Glomerular endothelial cell (primary cell): ENCODE results near the gene CRYAA. TPM values are rescaled to one million over a fixed set of nuclear protein-coding genes. Genes with fewer than 3 reads are reported as not detected.
"Not testable (repeated sequence)": the region's sequence is repeated elsewhere in the genome, so short reads cannot be mapped to it uniquely, and the experiment has no call there.

Experiments used
- DNase-seq: peaks from one replicate; pipeline ENCODE4 v3.0.0-alpha.2; 2011; ENCODE audit warnings: low read depth, low spot score; ENCODE audit errors: extremely low read depth
- total RNA-seq: library from RNA; depleted of rRNA; stranded (reverse); fragments of >200 nt; gene quantifications from 2 replicates; pipeline ENCODE4 v1.2.3, GENCODE V29; 2015

Gene CRYAA, protein sequence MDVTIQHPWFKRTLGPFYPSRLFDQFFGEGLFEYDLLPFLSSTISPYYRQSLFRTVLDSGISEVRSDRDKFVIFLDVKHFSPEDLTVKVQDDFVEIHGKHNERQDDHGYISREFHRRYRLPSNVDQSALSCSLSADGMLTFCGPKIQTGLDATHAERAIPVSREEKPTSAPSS
- not detected in 2 replicates for total RNA-seq

DNA sequence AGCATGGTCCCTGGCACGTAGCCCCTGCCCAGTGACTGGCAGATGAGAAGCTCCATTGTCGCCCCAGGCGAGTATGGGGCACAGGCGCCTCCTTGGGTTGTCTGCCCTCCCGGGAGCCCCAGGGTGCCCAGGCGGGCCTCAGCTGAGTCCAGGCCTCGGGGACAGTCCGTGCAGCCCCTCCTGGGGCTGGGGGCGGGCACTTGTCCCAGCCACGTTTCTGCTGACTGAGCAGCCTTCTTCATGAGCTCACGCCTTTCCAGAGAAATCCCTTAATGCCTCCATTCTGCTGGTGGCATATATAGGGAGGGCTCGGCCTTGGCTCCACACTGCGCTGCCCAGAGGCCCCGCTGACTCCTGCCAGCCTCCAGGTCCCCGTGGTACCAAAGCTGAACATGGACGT is at the start of gene CRYAA:
Gene CRYAA (plus strand): TSS at position 301 of the 400 bp plus-strand sequence. CDS start 92 bp downstream, at position 393.
- not testable (repeated sequence) for DNase-seq

DNA sequence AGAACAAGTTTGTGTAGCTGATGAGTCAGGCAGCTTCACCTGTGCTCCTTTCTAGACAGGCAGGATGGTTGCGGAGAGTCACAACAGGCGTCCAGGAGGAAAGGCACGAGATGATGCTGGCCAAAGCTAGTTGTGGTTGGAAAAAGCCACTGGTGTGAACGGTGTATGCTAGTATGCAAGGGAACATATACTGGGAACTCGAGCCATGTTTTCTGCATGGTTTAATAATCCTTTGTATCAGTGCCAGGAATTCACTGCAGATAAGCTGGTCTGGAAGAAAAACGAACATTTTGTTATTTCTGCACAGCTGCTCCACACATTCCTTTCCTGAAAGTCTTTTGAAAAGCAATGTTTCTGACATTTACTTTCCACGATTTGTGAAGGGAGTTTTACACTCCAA is 38.7 kb upstream of the CRYAA start:
- DNase-seq: not testable (repeated sequence)

DNA sequence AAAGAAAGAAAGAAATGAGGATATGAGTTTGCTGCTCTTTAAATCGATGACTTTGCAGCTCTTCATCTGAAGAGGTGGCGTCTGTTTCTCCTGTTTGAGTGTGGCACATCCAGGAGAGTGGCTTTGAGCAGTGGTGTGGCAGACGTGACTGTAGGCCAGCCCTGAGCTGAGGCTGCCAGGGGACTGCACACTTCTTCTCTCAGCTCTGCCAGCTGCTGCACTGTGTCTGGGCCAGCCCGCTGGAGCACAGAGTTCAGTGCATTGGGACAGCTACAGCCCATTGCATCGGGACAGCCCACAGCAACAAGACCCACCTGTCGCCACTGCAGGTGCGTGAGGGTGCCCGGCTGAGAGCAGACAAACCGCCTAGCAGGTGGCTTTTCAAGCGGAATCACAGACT is 34.3 kb upstream of the CRYAA start:
- DNase-seq: not testable (repeated sequence)

DNA sequence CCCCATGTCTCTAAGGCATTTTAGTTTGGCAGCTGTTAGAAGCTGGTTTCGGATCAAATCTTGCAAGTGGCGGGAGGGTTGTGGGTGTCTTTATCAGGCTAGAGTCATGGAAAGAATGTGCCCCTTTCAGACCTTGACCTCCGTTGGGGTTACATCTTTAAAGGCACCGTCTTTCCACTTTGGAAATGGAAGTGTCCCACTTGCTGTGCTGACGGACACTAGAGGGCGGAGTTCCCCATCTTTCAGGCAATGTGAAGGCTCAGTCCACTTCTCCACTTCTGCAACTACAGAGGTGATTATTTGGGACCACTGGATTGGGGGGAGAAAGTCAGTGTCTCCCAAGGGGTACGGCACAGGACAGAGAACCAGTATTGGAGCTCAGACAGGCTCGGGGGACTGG is 29.9 kb upstream of the CRYAA start:
- DNase-seq: not testable (repeated sequence)

DNA sequence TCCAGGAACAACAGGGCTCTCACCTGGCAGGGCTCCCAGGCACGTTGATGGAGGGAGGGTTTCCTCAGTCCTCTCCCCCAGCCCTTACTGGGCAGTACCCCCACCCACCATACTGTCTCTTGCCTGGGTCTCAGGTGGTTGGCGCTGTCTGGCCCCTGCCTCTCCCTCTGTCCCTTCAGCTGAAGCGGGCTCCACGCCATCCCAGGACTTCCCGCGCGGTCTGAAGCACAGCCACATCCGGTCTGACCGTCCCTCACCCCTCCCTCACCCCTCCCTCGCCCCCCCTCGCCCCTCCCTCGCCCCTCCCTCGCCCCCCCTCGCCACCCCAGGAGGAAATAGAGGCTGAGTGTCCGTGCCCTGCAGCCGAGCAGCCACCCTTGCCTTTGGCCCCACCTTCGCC is 27.4 kb upstream of the CRYAA start:
- DNase-seq: not testable (repeated sequence)

DNA sequence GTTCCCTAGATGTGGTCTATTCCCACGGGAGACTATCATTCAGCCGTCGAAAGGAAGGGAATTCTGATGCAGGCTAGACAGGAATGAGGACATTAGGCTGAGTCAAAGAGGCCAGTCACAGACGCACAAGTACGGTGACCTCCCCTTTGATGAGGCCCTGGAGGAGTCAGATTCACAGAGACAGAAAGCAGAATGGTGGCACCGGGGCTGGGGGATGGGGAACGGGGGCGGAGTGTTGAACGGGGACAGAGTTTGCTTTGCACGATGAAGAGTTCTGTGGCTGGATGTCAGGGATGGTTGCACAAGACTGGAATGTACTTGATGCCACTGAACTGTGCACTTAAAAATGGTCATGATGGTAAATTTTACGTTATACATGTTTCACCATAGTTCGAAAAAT is 22.2 kb upstream of the CRYAA start:
- DNase-seq: not testable (repeated sequence)

DNA sequence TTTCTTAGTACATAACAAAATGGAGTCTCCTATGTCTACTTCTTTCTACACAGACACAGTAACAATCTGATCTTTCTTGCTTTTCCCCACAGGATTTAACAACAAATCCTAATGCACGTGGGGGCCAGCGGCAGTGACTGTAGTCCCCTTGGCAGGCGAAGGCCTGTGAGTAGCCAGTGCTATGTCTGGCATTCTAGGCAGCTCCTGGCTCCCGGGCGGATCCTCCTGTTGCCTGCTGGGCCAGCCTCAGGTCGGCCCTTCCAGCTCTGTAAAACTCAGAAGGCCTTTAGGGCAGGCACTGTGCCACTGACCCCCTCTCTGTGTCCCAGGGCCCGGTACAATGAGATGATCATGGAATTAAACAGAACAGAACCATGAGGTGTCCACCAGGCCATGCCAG is 20.8 kb upstream of the CRYAA start:
- not testable (repeated sequence) for DNase-seq

DNA sequence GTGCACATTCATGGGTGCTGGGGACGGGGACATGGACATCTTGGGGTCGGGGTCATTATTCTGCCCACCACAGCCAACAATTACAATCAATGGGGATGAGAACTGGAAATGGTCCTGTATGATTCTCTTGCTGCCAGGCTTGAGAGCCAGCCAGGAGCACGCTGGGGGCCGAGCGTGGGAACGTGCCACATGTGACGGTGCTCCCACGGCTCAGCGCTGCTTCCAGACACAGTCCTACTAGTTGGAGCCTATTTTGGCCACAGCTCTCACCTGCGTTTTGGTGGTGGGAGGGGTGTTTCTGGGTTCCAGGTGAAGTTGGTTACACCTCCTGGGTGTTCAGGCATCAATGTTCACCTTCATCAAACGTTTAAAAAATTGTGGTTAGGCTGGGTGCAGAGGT is 19.5 kb upstream of the CRYAA start:
- DNase-seq: not testable (repeated sequence)

DNA sequence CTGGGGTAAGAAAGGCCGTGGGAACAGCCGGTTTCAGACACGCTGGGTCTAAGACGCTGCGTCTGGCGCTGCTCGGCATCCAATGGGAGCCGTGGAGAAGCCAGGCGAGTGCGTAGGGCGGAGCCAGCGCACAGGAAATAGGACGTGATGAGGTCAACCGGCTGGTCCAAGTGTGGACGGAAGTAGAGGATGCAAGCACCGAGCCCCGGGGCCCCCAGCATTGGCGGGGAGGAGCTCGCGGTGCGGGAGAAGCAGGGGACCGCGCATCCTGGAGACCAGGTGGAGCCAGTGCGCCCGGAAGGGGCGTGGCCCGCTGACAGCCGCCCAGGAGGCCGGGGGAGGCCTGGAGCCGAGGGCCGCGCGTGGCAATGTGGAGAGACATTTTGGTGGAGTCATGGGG is 15.2 kb upstream of the CRYAA start:
- not testable (repeated sequence) for DNase-seq

DNA sequence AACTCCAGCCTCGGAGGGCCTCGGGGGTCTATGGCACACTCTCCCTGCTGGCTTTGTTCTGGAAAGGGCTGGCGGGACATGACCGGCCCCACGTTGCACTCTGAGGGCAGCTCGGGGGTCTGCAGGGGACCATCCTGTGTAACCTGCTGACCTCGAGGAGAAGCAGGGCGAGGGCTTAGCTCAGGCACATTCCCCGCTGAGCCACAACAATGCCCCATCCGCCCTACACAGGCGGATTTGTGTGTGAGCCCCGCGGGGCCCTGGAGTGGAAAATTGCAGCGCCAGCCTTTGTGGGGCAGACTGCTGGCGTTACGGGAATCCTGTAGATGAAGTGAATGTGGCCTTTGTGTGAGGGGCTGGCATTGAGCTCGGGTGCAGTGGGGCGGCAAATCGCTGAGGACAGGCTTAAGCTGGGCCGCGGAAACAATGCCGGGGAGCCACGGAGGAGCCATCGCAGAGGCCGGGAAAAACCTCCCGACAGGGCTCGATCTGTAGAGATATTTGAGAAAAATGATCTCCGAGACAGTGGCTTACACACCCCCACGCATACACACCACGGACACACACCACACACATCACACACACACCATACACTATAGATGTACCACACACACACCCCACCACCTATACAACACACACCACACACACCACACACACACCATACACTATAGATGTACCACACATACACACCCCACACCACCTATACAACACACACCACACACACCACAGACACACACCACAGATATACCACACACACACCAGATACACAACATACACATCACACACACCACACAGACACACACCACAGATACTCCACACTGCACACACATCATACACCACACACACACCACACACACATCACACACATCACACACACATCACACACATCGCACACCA is 9.3 kb upstream of the CRYAA start:
- not testable (repeated sequence) for DNase-seq

DNA sequence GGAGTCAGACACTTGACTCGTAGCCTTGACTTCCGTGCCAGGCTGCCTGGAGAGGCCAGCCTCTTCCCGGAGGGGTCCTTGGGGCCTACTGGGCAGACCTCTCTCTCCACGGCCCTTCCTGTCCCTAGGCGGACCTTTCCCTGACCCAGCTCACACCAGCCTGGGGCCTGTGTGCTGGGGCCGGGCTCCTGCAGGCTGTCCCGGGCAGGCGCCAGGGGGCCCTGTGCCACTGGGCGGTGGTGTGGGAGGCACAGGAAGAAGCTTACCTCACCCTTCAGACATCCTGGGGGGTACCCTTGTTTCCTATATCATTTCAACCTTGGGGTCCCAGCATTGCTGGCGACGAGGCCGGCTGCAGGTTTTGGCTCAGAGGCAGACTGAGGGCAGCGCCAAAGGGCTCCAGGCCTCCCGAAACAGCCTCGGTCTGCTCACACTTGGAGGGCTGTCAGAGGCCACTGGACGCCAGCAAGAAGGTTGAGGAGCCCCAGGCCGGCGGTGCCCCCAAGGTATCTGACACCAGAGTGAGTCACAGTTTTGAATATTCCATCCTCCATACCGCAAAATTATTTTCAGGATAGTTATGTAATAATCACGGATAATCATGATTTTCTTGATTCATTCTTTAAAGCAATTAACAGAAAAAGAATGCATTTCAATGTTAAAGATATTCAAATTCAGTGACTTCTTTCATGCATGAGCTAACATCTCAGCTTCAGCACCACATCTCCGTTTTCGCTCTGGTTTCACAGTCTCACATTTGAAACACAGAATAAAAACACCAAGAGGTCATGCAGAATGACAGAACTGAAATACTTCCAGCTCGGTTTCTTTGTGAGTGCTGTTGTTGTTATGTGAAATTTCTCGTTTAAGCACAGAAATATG is 6.7 kb upstream of the CRYAA start:
- not testable (repeated sequence) for DNase-seq

DNA sequence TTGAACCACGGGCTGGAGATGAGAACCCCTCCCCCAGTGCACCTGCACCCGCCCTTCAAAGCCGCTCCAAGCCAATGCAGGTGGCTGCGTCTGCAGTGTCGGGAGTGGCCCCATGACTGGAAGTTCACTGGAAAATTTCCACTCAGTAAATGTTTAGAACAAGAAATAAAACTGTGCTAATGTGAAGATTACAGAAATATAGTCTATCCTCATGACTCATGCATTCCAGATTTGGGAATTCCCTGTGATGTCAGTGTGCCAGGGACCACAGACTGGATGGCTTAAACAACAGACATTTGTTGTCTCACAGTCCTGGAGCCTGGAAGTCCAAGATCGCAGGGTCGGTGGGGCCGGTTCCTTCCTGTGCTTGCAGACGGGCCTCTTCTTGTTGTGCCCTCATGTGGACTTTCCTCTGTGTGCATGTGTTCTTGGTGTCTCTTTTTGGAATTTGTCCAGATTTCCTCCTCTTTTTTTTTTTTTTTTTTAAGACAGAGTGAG is 6.1 kb upstream of the CRYAA start:
- not testable (repeated sequence) for DNase-seq

DNA sequence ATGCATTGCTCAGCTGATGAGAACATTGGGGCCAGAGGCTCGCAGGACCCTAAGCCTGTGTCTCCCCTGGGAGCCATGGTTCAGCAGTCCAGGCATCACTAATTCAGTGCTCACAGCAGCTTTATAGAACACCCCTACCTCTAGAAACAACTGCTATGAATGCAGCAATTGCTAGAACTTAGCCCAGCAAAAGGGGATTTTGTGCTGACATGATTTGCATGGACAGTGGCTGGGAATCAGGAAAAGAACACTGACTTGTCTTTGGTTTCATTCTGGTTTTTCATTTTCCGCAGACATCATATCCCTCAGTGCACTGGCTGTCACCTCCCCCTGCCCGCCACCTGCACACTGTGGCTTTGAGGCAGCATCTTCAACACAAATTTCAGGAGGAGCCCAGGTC is 4.0 kb upstream of the CRYAA start:
- not testable (repeated sequence) for DNase-seq

DNA sequence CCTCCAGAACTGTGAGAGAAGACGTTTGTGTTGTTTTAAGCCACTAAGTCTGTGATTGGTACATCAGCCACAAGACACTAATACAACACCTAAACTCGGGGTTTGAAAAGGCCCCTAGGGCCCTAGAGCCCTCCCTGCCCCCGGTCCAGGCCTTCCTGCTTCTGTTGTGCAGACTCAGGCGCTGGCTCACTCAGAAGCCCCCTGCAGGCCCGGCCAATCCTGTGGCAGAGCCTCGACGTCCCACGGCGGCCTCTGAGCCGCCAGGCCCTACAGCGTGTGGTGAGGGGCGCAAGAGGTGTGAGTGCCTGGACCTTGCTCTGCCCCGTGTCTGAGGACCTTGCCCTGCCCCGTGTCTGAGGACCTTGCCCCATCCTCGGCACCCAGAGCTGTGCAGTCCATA is 3.1 kb upstream of the CRYAA start:
- not testable (repeated sequence) for DNase-seq

DNA sequence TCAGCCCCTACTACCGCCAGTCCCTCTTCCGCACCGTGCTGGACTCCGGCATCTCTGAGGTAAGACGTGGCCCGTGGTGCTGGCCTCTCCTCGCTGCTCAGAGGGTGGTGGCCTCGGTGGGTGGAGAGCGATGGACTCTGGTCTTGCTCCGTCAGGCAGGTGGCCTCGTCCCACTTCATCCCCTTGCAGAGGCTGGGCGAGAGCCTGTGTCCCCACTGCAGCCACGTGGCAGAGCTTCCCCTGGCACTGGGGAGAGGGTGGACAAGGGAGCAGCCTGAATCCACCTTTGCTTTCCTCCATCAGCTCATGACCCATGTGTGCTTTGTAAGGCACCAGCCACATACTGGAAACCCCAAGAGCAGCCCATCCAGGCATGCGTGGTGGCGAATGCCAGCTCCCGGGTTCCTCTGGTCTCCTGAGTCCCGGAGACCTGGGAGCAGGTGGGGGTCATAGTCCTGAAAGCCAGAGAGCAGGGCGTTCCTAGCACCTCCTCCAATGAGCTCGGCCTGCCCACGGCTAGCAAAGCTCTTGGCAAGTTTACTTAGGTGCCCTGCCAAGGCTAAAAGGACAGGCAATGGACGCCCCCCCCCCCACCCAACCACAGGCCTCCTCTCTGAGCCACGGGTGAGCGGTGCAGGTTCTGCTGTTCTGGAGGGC is 550 bp downstream of the CRYAA start:
- DNase-seq: not testable (repeated sequence)

DNA sequence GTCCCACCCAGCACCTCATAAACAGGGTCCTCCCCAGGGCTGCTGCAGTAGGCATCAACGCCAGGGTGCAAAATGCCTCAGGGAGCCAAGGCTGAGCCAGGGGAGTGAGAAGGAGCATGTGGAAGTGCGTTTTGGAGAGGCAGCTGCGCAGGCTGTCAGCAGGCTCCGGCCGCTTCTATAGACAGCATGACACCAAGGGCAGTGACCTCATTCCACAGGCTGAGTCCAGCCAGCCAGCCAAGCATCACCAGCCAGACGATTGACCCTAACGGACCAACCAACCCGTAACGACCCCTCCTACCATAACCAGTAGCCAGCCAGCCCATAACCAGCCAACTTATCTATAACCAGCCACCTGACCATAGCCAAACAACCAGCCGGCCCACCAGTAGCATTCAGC is 1.1 kb downstream of the CRYAA start:
- DNase-seq: not testable (repeated sequence)

DNA sequence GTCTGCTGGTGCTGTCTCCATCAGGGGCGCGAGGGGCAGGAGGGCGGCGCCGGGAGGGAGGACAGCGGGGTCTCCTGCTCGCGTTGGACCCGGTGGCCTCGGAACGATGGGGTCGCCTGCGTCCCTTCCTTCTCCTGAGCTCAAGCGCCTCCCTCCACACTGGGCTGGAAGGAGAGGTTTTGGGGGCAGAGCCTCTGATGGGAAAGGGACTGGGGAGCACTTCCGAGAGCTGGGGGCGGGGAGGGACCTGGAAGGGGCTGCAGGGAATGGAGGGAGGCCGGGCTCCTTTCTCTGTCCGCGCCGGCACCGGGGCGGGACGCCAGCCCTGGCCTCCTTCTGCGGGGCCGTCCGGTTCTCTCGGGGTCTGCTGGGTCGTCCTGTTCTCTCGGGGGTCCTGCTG is 4.0 kb downstream of the CRYAA start:
- not testable (repeated sequence) for DNase-seq

DNA sequence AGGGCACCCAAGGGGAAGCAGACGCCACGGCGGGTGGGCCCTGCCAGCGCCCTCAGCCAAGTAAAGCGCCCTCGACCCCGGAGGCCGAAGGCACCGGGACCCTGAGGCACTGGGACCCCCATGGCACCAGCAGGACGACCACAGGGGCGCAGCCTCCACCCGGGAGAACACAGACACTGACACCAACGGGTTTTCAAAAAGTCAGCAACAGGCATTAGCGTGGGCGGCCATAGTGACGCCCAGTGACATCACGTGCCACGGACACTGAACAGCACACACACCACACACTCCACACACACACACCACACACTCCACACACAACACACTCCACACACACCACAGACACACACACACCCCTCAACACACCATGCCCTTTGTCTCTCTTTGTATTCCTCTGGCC is 4.6 kb downstream of the CRYAA start:
- not testable (repeated sequence) for DNase-seq

DNA sequence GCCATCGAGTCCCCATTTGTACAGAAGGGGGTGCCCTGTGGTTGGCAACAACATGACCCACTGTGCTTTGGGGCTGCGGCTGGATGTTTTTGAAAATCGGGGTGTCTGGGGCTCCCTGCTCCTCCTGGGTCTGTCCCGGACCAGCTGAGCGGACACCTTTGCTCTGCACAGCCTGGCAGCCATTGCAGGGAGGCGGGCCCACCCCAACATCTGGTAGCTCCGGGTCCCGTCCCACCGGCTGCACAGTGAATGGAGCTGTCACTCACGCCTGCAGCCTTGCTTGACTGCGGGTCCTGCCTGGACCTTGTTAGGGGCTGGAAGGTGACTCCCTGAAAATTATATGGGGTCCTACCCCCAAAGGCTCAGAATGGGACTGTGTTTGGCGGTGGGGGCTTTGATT is 5.1 kb downstream of the CRYAA start:
- not testable (repeated sequence) for DNase-seq

DNA sequence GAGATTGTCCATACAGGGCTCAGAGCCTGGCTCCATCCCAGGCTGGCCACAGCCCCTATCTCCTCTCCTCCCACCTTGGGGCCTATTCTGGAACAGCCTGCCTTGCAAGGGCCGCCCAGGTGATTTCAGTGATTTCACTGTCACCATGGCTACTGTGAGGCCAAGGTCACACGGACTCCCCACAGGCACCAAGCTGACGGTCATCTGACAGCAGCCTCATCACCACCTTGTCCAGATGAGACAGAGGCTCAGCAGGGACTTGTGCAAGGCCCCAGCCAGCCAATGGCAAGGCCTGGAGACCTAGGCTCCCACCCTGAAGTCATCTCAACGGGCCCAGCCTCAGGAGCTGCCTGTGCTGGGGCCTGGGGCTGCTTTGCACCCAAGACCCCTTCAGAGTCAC is 6.2 kb downstream of the CRYAA start:
- not testable (repeated sequence) for DNase-seq
